Sigmoid colon (tissue), 4 donors: ENCODE measurements around the gene CYP1A1.

ENCODE experiments used
- EP300 ChIP-seq, 4 donors: sonication (generic); formaldehyde crosslinking; IDR thresholded peaks; one replicate each; pipeline ENCODE4 v1.6.1; 2017; ENCODE audit warnings: antibody characterized with exemption in 4 of 4
- POLR2A ChIP-seq, 2 donors: fragments of 450-650 bp; IDR thresholded peaks; one replicate each; pipeline ENCODE4 v1.6.1; 2016; ENCODE audit warnings: antibody characterized with exemption in 2 of 2, mild to moderate bottlenecking in 2 of 2, moderate library complexity in 2 of 2
- POLR2AphosphoS5 ChIP-seq, 4 donors: sonication (generic); formaldehyde crosslinking; IDR thresholded peaks; one replicate each; pipeline ENCODE4 v1.6.1; 2017; ENCODE audit warnings: antibody characterized with exemption in 4 of 4
- TF ChIP-seq, protein P1 (sequence below), 4 experiments: fragments of 450-650 bp in 3 of 4; fragments of 200-600 bp in 1 of 4; IDR thresholded peaks; one replicate each; pipeline ENCODE4 v1.5.1; 2016 to 2019; ENCODE audit warnings: antibody characterized with exemption in 4 of 4, mild to moderate bottlenecking in 3 of 4, moderate library complexity in 2 of 4

GRCh38 chr15:74762791-74763150, 37.4 kb upstream of the CYP1A1 start:
- TF ChIP-seq EP300 (IDR thresholded peaks at IDR 0.05) (no peak), POLR2A (IDR thresholded peaks at IDR 0.05) (no peak), POLR2AphosphoS5 (IDR thresholded peaks at IDR 0.05) (no peak)
- TF ChIP-seq, protein P1, sequence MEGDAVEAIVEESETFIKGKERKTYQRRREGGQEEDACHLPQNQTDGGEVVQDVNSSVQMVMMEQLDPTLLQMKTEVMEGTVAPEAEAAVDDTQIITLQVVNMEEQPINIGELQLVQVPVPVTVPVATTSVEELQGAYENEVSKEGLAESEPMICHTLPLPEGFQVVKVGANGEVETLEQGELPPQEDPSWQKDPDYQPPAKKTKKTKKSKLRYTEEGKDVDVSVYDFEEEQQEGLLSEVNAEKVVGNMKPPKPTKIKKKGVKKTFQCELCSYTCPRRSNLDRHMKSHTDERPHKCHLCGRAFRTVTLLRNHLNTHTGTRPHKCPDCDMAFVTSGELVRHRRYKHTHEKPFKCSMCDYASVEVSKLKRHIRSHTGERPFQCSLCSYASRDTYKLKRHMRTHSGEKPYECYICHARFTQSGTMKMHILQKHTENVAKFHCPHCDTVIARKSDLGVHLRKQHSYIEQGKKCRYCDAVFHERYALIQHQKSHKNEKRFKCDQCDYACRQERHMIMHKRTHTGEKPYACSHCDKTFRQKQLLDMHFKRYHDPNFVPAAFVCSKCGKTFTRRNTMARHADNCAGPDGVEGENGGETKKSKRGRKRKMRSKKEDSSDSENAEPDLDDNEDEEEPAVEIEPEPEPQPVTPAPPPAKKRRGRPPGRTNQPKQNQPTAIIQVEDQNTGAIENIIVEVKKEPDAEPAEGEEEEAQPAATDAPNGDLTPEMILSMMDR (IDR thresholded peaks at IDR 0.05) = no peak
